Upper lobe of left lung (tissue), 6 donors: Measurements from ENCODE around the gene CCDC192. TPM values are rescaled to one million over a fixed set of nuclear protein-coding genes. Genes with fewer than 3 reads are reported as not detected.

ENCODE experiments used
- ATAC-seq, 2 donors: fragments of 200-7000 bp; cut with Tn5 transposase; one replicate each; pipeline ENCODE4 v1.9.1; 2022; ENCODE audit warnings: mild to moderate bottlenecking in 2 of 2, moderate library complexity in 2 of 2; ENCODE audit not compliant: low FRiP score in 2 of 2
- DNase-seq, 2 donors: peaks; one replicate each; pipeline ENCODE4 v3.0.0-alpha.2; 2019 to 2020
- H3K27ac ChIP-seq, 4 donors: fragments of 200-600 bp; sonication (generic); one replicate each; pipeline ENCODE4 v1.5.1; 2016 to 2019
- H3K27me3 ChIP-seq, 4 donors: fragments of 200-600 bp; sonication (generic); one replicate each; pipeline ENCODE4 v1.5.1; 2017 to 2019
- H3K36me3 ChIP-seq, 4 donors: fragments of 200-600 bp; sonication (generic); one replicate each; pipeline ENCODE4 v1.5.1; 2016 to 2019
- H3K4me1 ChIP-seq, 4 donors: fragments of 200-600 bp; sonication (generic); one replicate each; pipeline ENCODE4 v1.5.1; 2018 to 2019
- H3K4me3 ChIP-seq, 4 donors: fragments of 200-600 bp; sonication (generic); one replicate each; pipeline ENCODE4 v1.5.1; 2017 to 2019; ENCODE audit warnings: mild to moderate bottlenecking in 2 of 4, moderate library complexity in 1 of 4
- H3K9me3 ChIP-seq, 4 donors: fragments of 200-600 bp; sonication (generic); one replicate each; pipeline ENCODE4 v1.5.1; 2018 to 2019
- CTCF ChIP-seq, 6 experiments: fragments of 450-650 bp in 4 of 6; fragments of 200-600 bp in 2 of 6; sonication (generic) in 2 of 6; IDR thresholded peaks; one replicate each; pipeline ENCODE4 v1.5.1; 2016 to 2019; ENCODE audit warnings: antibody characterized with exemption in 6 of 6
- EP300 ChIP-seq, 4 donors: sonication (generic); formaldehyde crosslinking; IDR thresholded peaks; one replicate each; pipeline ENCODE4 v1.5.1; 2017; ENCODE audit warnings: antibody characterized with exemption in 4 of 4, control low read depth in 2 of 4
- POLR2A ChIP-seq, 4 donors: fragments of 450-650 bp; IDR thresholded peaks; one replicate each; pipeline ENCODE4 v1.5.1; 2016 to 2017; ENCODE audit warnings: antibody characterized with exemption in 4 of 4, mild to moderate bottlenecking in 2 of 4
- POLR2AphosphoS5 ChIP-seq, 2 donors: sonication (generic); formaldehyde crosslinking; IDR thresholded peaks; one replicate each; pipeline ENCODE4 v1.5.1; 2017; ENCODE audit warnings: antibody characterized with exemption in 2 of 2
- WGBS, 2 donors: methylation state at CpG; one replicate each; pipeline ENCODE4 v1.1.5; 2017 to 2018; 5-methylcytosine and 5-hydroxymethylcytosine counted together
- total RNA-seq, 6 donors: library from RNA; depleted of rRNA in 4 of 6; stranded (reverse); fragments of >200 nt in 4 of 6; gene quantifications; one replicate each; pipeline versions ENCODE4 v1.1.0 to v1.2.1, GENCODE V29; 2016 to 2021
- donor health status: DM: no; HTN: no; CAD: no; lungs with moderate emphysema.
- donor health status: DM: no; HTN: yes; CAD: no; lungs with severe emphysema.

The CCDC192 gene
- total RNA-seq, 6 donors from 2014 or later = 0.76 TPM; not detected in 5

GRCh38 chr5:127916885-127917573, 213.8 kb downstream of the CCDC192 start:
- Histone ChIP-seq H3K27me3 (no peaks in the 10 kb centered on the region), H3K4me3 (no peak overlapping the region), H3K36me3 (no peaks in the 10 kb centered on the region), H3K27ac (peak overlapping the region in 2 of 4 donors; percentile 52 to 68), H3K4me1 (peaks cover 6 to 14% (median 7%) of the 10 kb centered on the region in 4 donors), H3K9me3 (no peaks in the 10 kb centered on the region)
- WGBS, 2 donors = 45 to 48% methylated on average over 3 of the region's 3 CpGs
- TF ChIP-seq CTCF (IDR thresholded peaks at IDR 0.05) = no peak
- TF ChIP-seq POLR2AphosphoS5 (IDR thresholded peaks at IDR 0.05) = no peak
- no peak for TF ChIP-seq EP300 (IDR thresholded peaks at IDR 0.05)
- TF ChIP-seq POLR2A (IDR thresholded peaks at IDR 0.05) = no peak
- DNase-seq (no peak), ATAC-seq (no peak)

GRCh38 chr5:127919006-127919796, 216.0 kb downstream of the CCDC192 start:
- Histone ChIP-seq H3K4me1 (peaks cover 6 to 14% (median 7%) of the 10 kb centered on the region in 4 donors), H3K27me3 (no peaks in the 10 kb centered on the region), H3K36me3 (no peaks in the 10 kb centered on the region), H3K9me3 (no peaks in the 10 kb centered on the region), H3K27ac (no peak overlapping the region), H3K4me3 (no peak overlapping the region)
- no peak for DNase-seq
- TF ChIP-seq CTCF (IDR thresholded peaks at IDR 0.05) (no peak), EP300 (IDR thresholded peaks at IDR 0.05) (no peak), POLR2AphosphoS5 (IDR thresholded peaks at IDR 0.05) (no peak), POLR2A (IDR thresholded peaks at IDR 0.05) (no peak)
- WGBS, 2 donors = 78 to 83% methylated on average over 5 of the region's 5 CpGs
- peak in 1 of 2 donors; percentile 46 for ATAC-seq

- DNase-seq = no peak
- Histone ChIP-seq H3K27me3 (no peaks in the 10 kb centered on the region), H3K4me1 (peaks cover 7 to 14% (median 10%) of the 10 kb centered on the region in 4 donors), H3K27ac (no peak overlapping the region), H3K9me3 (no peaks in the 10 kb centered on the region), H3K4me3 (no peak overlapping the region), H3K36me3 (no peaks in the 10 kb centered on the region)
- no peak for ATAC-seq
- no peak for TF ChIP-seq POLR2A (IDR thresholded peaks at IDR 0.05)
- TF ChIP-seq EP300 (IDR thresholded peaks at IDR 0.05) = no peak
- no peak for TF ChIP-seq POLR2AphosphoS5 (IDR thresholded peaks at IDR 0.05)
- no peak for TF ChIP-seq CTCF (IDR thresholded peaks at IDR 0.05)
These were observed 216.6 kb downstream of the CCDC192 start for GRCh38 chr5:127919818-127920217.

- no peak for DNase-seq
- no peak for ATAC-seq
- no peak overlapping the region for H3K27ac ChIP-seq
- no peak for TF ChIP-seq POLR2A (IDR thresholded peaks at IDR 0.05)
- TF ChIP-seq EP300 (IDR thresholded peaks at IDR 0.05) = no peak
- no peaks in the 10 kb centered on the region for H3K36me3 ChIP-seq
- H3K4me3 ChIP-seq = no peak overlapping the region
- H3K9me3 ChIP-seq = no peaks in the 10 kb centered on the region
- H3K27me3 ChIP-seq = no peaks in the 10 kb centered on the region
- peaks cover 7 to 14% (median 12%) of the 10 kb centered on the region in 4 donors for H3K4me1 ChIP-seq
These were observed 217.7 kb downstream of the CCDC192 start for GRCh38 chr5:127920936-127921335.

- no peak overlapping the region for H3K4me3 ChIP-seq
- ATAC-seq = no peak
- no peaks in the 10 kb centered on the region for H3K9me3 ChIP-seq
- WGBS, 2 donors = 76 to 92% methylated on average over 2 of the region's 2 CpGs
- H3K27ac ChIP-seq = no peak overlapping the region
- H3K4me1 ChIP-seq = peaks cover 0 to 8% (median 3%) of the 10 kb centered on the region in 4 donors
- no peaks in the 10 kb centered on the region for H3K36me3 ChIP-seq
- TF ChIP-seq CTCF (IDR thresholded peaks at IDR 0.05) (no peak), EP300 (IDR thresholded peaks at IDR 0.05) (no peak), POLR2A (IDR thresholded peaks at IDR 0.05) (no peak), POLR2AphosphoS5 (IDR thresholded peaks at IDR 0.05) (no peak)
- H3K27me3 ChIP-seq = no peaks in the 10 kb centered on the region
- DNase-seq = no peak
These were observed 219.4 kb downstream of the CCDC192 start for GRCh38 chr5:127922603-127923002.
